Measurements from ENCODE around the gene PDZD2. TPM values are rescaled to one million over a fixed set of nuclear protein-coding genes. Genes with fewer than 3 reads are reported as not detected.

The PDZD2 gene
- total and polyA plus RNA-seq, 2 donors (not counting 3 experiments of a cell fraction or from before 2014, with no cell fraction given): 0.66 to 6.9 TPM

DNA sequence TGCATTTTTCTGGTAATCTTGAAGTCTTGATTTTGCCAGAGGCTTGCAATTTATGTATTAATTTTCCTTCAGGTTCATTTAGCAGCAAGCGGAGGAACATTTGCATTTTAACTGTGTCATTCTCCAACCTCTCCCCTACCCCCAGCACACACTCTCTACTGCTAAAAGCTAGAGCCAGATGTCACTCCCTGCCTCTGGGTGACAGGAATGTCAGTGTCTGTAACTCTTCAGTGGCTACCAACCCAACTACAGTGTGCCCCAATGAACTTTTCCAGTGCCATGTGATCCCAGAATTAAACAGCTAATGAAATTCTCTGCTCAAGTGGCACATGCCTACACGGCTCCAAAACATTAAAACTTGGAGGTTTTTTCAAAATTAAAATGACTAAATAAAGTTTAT, 274.9 kb downstream of the PDZD2 start:
- Histone ChIP-seq H3K4me3 (replicated peaks in 1 of 3; ENCODE audit: insufficient read depth in 1 of 3, low read depth in 1 of 3, low read length in 3 of 3) (no peak overlapping the region), H3K79me2 (ENCODE audit: control insufficient read depth, insufficient read depth, low read length) (no peaks in the 10 kb centered on the region), H2AFZ (ENCODE audit: low read depth, low read length) (no peak overlapping the region), H3K9ac (replicated peaks; ENCODE audit: extremely low read depth, insufficient read depth, low read length) (no peak overlapping the region), H3K9me1 (replicated peaks; ENCODE audit: control insufficient read depth, extremely low read depth, insufficient read depth, low read length) (no peaks in the 10 kb centered on the region), H3K9me3 (replicated peaks; ENCODE audit: control insufficient read depth, insufficient read depth, low read length) (no peaks in the 10 kb centered on the region), H3K27me3 (ENCODE audit: control insufficient read depth in 2 of 2, insufficient read depth in 2 of 2, low read length in 2 of 2) (no peaks in the 10 kb centered on the region), H3K36me3 (ENCODE audit: control insufficient read depth in 2 of 2, extremely low read depth in 1 of 2, insufficient read depth in 2 of 2, low read length in 2 of 2) (no peaks in the 10 kb centered on the region), H3K27ac (ENCODE audit: insufficient read depth, low read depth, low read length) (no peak overlapping the region), H4K20me1 (replicated peaks; ENCODE audit: control insufficient read depth, extremely low read depth, insufficient read depth, low read length) (no peaks in the 10 kb centered on the region), H3K4me2 (ENCODE audit: insufficient read depth, low read length) (no peak overlapping the region), H3K4me1 (ENCODE audit: control insufficient read depth, extremely low read depth, insufficient read depth, low read length) (no peaks in the 10 kb centered on the region)
- intact Hi-C loops (cut with micrococcal nuclease) (no loop called here), dilution Hi-C loops (cut with MboI; ENCODE audit: extremely low pct_ligation_motif_present, low sequenced_read_pairs) (no loop called here)
- BruUV-seq (replicated peaks): no TSS peak
- no peak for DNase-seq (ENCODE audit: low read depth, low spot score)
- POLR2A ChIA-PET: no interaction called here
- TF ChIP-seq FOS (IDR thresholded peaks at IDR 0.05; ENCODE audit: borderline replicate concordance, insufficient read depth, low read length) (no peak), POLR2A (IDR thresholded peaks at IDR 0.05; ENCODE audit: low read depth, low read length) (no peak), MYC (IDR thresholded peaks at IDR 0.05; ENCODE audit: low read depth, low read length) (no peak), JUN (IDR thresholded peaks at IDR 0.05; ENCODE audit: borderline replicate concordance, insufficient read depth, insufficient read length, low read depth) (no peak), POLR2AphosphoS5 (IDR thresholded peaks at IDR 0.05; ENCODE audit: insufficient read depth, low read depth, low read length) (no peak), GATA2 (IDR thresholded peaks at IDR 0.05; ENCODE audit: insufficient read depth, insufficient read length, low read depth, low read length) (no peak), EZH2 (IDR thresholded peaks at IDR 0.05; ENCODE audit: borderline replicate concordance, low read depth, low read length, severe bottlenecking) (no peak)
- TF ChIP-seq, protein P1, sequence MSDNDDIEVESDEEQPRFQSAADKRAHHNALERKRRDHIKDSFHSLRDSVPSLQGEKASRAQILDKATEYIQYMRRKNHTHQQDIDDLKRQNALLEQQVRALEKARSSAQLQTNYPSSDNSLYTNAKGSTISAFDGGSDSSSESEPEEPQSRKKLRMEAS (IDR thresholded peaks at IDR 0.05; ENCODE audit: insufficient read depth, insufficient read length): no peak
- TF ChIP-seq, protein P2, sequence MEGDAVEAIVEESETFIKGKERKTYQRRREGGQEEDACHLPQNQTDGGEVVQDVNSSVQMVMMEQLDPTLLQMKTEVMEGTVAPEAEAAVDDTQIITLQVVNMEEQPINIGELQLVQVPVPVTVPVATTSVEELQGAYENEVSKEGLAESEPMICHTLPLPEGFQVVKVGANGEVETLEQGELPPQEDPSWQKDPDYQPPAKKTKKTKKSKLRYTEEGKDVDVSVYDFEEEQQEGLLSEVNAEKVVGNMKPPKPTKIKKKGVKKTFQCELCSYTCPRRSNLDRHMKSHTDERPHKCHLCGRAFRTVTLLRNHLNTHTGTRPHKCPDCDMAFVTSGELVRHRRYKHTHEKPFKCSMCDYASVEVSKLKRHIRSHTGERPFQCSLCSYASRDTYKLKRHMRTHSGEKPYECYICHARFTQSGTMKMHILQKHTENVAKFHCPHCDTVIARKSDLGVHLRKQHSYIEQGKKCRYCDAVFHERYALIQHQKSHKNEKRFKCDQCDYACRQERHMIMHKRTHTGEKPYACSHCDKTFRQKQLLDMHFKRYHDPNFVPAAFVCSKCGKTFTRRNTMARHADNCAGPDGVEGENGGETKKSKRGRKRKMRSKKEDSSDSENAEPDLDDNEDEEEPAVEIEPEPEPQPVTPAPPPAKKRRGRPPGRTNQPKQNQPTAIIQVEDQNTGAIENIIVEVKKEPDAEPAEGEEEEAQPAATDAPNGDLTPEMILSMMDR (IDR thresholded peaks at IDR 0.05; ENCODE audit: extremely low read depth in 1 of 2, insufficient read depth in 1 of 2, low read depth in 1 of 2, low read length in 2 of 2): no peak
- no peak for FAIRE-seq
- CTCF ChIA-PET: interaction anchor here (1.4 kb wide), 1 partner anchor 16 kb away, joined by 4 read pairs; no protein-coding TSS in a partner anchor

Data from endothelial cell of umbilical vein (primary cell).